ENCODE results near the gene NBAS.
"Not testable (repeated sequence)": the region's sequence is repeated elsewhere in the genome, so short reads cannot be mapped to it uniquely, and the experiment has no call there.

The NBAS gene

DNA sequence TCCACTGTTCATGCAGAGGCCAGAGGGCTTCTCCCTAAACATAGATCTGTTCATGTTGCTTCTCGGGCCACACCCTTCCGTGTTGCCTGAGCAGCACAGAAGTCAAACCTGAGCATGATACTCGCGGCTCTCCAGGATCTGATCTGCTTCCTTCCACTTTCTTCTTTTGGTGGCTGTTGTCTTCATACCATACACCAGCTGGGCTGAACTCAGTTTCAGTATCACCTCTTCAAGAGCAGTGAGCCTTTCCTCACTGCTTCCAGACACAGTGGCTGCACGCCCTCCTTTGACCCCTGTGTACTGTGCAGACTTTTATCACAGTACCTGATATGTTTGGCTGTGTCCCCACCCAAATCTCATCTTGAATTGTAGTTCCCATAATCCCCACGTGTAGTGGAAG, 348.9 kb downstream of the NBAS start:
- Histone ChIP-seq H3K27me3 (ENCODE audit: control insufficient read depth, insufficient read depth, low read length) (no peaks in the 10 kb centered on the region), H3K4me3 (ENCODE audit: low read length) (no peak overlapping the region), H3K36me3 (ENCODE audit: insufficient read depth, low read length) (peaks cover 3% of the 10 kb centered on the region), H3K9me3 (replicated peaks; ENCODE audit: low read length) (no peaks in the 10 kb centered on the region), H3K4me1 (ENCODE audit: control insufficient read depth, insufficient read depth, low read length) (no peaks in the 10 kb centered on the region), H3K4me2 (ENCODE audit: low read length) (no peak overlapping the region), H3K9ac (ENCODE audit: low read depth, low read length) (no peak overlapping the region)

DNA sequence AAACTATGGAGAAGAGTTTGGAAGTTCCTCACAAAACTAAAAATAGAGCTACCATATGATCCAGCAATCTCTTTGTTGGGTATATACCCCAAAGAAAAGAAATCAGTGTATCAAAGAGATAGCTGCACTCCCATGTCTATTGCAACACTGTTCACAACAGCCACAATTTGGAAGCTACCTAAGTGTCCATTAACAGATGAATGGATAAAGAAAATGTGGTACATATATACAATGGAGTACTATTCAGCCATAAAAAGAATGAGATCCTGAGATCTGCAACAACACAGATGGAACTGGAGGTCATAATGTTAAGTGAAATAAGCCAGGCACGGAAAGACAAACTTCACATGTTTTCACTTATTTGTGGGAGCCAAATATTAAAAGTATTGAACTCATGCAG, 350.6 kb downstream of the NBAS start:
- not testable (repeated sequence) for H3K36me3 ChIP-seq (ENCODE audit: insufficient read depth, low read length); H3K4me3 ChIP-seq (ENCODE audit: low read length); H3K4me2 ChIP-seq (ENCODE audit: low read length); H3K4me1 ChIP-seq (ENCODE audit: control insufficient read depth, insufficient read depth, low read length); H3K9me3 ChIP-seq (replicated peaks; ENCODE audit: low read length); H3K9ac ChIP-seq (ENCODE audit: low read depth, low read length); H3K27me3 ChIP-seq (ENCODE audit: control insufficient read depth, insufficient read depth, low read length)

DNA sequence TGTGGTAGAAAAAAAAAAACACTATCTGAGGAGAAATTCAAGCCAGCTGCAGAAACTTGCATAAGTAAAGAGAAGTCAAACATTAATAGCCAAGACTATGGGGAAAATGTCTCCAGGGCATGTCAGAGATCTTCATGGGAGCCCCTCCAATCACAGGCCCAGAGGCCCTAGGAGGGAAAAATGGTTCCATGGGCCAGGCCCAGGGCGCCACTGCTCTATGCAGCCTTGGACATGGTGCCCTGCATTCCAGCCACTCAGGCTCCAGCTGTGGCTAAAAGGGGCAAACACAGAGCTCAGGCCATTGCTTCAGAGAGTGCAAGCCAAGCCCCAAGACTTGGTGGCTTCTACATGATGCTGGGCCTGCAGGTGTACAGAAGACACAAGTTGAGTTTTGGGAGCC, 354.7 kb downstream of the NBAS start:
- no peak overlapping the region for H3K4me2 ChIP-seq (ENCODE audit: low read length)
- H3K27me3 ChIP-seq (ENCODE audit: control insufficient read depth, insufficient read depth, low read length), result no peaks in the 10 kb centered on the region
- H3K9ac ChIP-seq (ENCODE audit: low read depth, low read length), result no peak overlapping the region
- H3K36me3 ChIP-seq (ENCODE audit: insufficient read depth, low read length), result no peaks in the 10 kb centered on the region
- H3K4me3 ChIP-seq (ENCODE audit: low read length), result no peak overlapping the region
- no peaks in the 10 kb centered on the region for H3K4me1 ChIP-seq (ENCODE audit: control insufficient read depth, insufficient read depth, low read length)
- no peaks in the 10 kb centered on the region for H3K9me3 ChIP-seq (replicated peaks; ENCODE audit: low read length)

DNA sequence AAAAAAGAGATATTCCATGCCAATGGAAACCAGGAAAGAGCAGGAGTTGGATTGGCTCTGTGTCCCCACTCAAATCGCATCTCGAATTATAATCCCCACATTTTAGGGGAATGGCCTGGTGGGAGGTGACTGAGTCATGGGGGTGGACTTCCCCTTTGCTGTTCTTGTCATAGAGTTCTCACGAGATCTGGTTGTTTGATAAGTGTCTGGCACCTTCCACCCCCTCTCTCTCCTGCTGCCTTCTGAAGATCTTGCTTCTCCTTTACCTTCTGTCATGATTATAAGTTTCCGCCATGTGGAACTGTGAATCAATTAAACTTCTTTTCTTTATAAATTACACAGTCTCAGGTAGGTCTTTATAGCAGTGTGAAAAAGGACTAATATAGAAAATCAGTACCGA, 355.6 kb downstream of the NBAS start:
- Histone ChIP-seq H3K9ac (ENCODE audit: low read depth, low read length) (no peak overlapping the region), H3K27me3 (ENCODE audit: control insufficient read depth, insufficient read depth, low read length) (no peaks in the 10 kb centered on the region)

GRCh38 chr2:15201009-15201408, 360.1 kb downstream of the NBAS start:
- Histone ChIP-seq H3K9ac (ENCODE audit: low read depth, low read length) (no peak overlapping the region), H3K27me3 (ENCODE audit: control insufficient read depth, insufficient read depth, low read length) (no peaks in the 10 kb centered on the region)

More for the DNA sequence above, 355.6 kb downstream of the NBAS start:
- no peaks in the 10 kb centered on the region for H3K4me1 ChIP-seq (ENCODE audit: control insufficient read depth, insufficient read depth, low read length)
- no peaks in the 10 kb centered on the region for H3K9me3 ChIP-seq (replicated peaks; ENCODE audit: low read length)
- no peaks in the 10 kb centered on the region for H3K36me3 ChIP-seq (ENCODE audit: insufficient read depth, low read length)
- no peak overlapping the region for H3K4me3 ChIP-seq (ENCODE audit: low read length)
- no peak overlapping the region for H3K4me2 ChIP-seq (ENCODE audit: low read length)

GRCh38 chr2:15200581-15200980, 360.6 kb downstream of the NBAS start:
- Histone ChIP-seq H3K4me3 (ENCODE audit: low read length) (no peak overlapping the region), H3K9me3 (replicated peaks; ENCODE audit: low read length) (no peaks in the 10 kb centered on the region), H3K4me1 (ENCODE audit: control insufficient read depth, insufficient read depth, low read length) (no peaks in the 10 kb centered on the region), H3K9ac (ENCODE audit: low read depth, low read length) (no peak overlapping the region), H3K36me3 (ENCODE audit: insufficient read depth, low read length) (no peaks in the 10 kb centered on the region), H3K27me3 (ENCODE audit: control insufficient read depth, insufficient read depth, low read length) (no peaks in the 10 kb centered on the region), H3K4me2 (ENCODE audit: low read length) (no peak overlapping the region)

More at GRCh38 chr2:15201009-15201408, 360.1 kb downstream of the NBAS start:
- Histone ChIP-seq H3K4me2 (ENCODE audit: low read length) (no peak overlapping the region), H3K36me3 (ENCODE audit: insufficient read depth, low read length) (no peaks in the 10 kb centered on the region), H3K4me1 (ENCODE audit: control insufficient read depth, insufficient read depth, low read length) (no peaks in the 10 kb centered on the region), H3K4me3 (ENCODE audit: low read length) (no peak overlapping the region), H3K9me3 (replicated peaks; ENCODE audit: low read length) (no peaks in the 10 kb centered on the region)

DNA sequence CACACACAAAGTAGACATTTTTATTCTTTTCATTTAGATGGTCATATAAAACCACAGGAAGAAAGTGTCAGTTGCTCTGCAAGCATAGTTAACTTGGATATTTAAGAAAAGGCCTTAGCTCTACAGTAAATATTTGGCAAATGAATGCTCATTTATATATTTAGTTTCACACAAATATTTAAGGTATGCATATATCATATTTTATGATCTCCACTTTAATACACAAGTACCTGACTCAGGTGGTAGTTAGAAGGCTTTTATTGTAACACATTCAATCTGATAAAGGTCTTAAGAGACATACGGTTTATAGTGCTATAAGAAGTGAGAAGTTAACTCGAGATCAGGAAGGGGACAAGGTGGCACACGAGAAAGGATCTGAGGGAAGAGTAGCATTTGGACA, 363.1 kb downstream of the NBAS start:
- no peak overlapping the region for H3K4me3 ChIP-seq (ENCODE audit: low read length)
- H3K9ac ChIP-seq (ENCODE audit: low read depth, low read length), result no peak overlapping the region
- H3K27me3 ChIP-seq (ENCODE audit: control insufficient read depth, insufficient read depth, low read length), result no peaks in the 10 kb centered on the region
- no peak overlapping the region for H3K4me2 ChIP-seq (ENCODE audit: low read length)
- H3K36me3 ChIP-seq (ENCODE audit: insufficient read depth, low read length), result no peaks in the 10 kb centered on the region
- no peaks in the 10 kb centered on the region for H3K4me1 ChIP-seq (ENCODE audit: control insufficient read depth, insufficient read depth, low read length)
- H3K9me3 ChIP-seq (replicated peaks; ENCODE audit: low read length), result no peaks in the 10 kb centered on the region

DNA sequence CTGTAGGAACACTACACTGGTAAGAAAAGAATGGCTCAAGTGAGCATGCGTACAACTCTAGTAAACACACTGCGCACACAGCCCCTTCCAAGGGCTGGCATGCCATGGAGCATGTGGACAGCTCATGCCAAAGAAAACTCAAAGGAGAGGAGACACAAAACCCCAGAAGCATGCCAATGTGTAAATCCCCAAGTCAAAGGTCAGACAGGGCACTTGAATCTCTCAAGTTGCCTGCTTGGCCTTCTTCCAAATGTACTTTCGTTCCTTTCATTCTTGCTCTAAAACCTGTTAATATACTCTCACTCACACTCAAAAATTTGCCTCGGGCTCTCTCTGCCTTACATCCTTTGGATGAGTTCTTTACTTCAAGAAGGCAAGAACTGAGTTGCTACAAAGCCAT, 365.3 kb downstream of the NBAS start:
- Histone ChIP-seq H3K4me1 (ENCODE audit: control insufficient read depth, insufficient read depth, low read length) (no peaks in the 10 kb centered on the region), H3K9me3 (replicated peaks; ENCODE audit: low read length) (no peaks in the 10 kb centered on the region), H3K27me3 (ENCODE audit: control insufficient read depth, insufficient read depth, low read length) (no peaks in the 10 kb centered on the region), H3K4me3 (ENCODE audit: low read length) (no peak overlapping the region), H3K36me3 (ENCODE audit: insufficient read depth, low read length) (no peaks in the 10 kb centered on the region), H3K4me2 (ENCODE audit: low read length) (no peak overlapping the region), H3K9ac (ENCODE audit: low read depth, low read length) (no peak overlapping the region)

DNA sequence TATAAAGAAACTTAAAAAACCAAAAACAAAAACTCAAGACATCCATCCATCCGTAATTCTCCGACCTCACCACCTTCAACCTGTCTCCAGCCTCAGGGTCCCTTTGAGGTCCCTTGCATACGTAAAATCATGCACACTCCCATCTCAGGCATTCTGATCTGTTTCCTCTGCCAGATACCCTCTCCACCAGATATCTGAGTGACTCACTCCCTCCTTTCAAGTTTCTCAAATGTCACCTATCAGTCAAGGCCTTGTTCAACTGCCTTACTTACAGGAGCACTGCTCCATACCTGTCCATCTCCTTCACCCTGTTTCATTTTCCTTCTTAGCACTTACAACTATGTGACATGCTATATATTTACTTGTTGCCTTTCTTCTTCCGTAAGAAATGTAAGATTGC, 369.3 kb downstream of the NBAS start:
- Histone ChIP-seq H3K4me2 (ENCODE audit: low read length) (no peak overlapping the region), H3K36me3 (ENCODE audit: insufficient read depth, low read length) (no peaks in the 10 kb centered on the region), H3K9me3 (replicated peaks; ENCODE audit: low read length) (no peaks in the 10 kb centered on the region), H3K4me1 (ENCODE audit: control insufficient read depth, insufficient read depth, low read length) (no peaks in the 10 kb centered on the region), H3K27me3 (ENCODE audit: control insufficient read depth, insufficient read depth, low read length) (no peaks in the 10 kb centered on the region), H3K4me3 (ENCODE audit: low read length) (no peak overlapping the region), H3K9ac (ENCODE audit: low read depth, low read length) (no peak overlapping the region)

- no peak overlapping the region for H3K4me3 ChIP-seq (ENCODE audit: low read length)
- H3K36me3 ChIP-seq (ENCODE audit: insufficient read depth, low read length), result peaks cover 3% of the 10 kb centered on the region
- no peaks in the 10 kb centered on the region for H3K4me1 ChIP-seq (ENCODE audit: control insufficient read depth, insufficient read depth, low read length)
- no peak overlapping the region for H3K4me2 ChIP-seq (ENCODE audit: low read length)
- H3K9me3 ChIP-seq (replicated peaks; ENCODE audit: low read length), result no peaks in the 10 kb centered on the region
- H3K9ac ChIP-seq (ENCODE audit: low read depth, low read length), result no peak overlapping the region
- H3K27me3 ChIP-seq (ENCODE audit: control insufficient read depth, insufficient read depth, low read length), result no peaks in the 10 kb centered on the region
Measured at GRCh38 chr2:15189216-15189615, 371.9 kb downstream of the NBAS start.

GRCh38 chr2:15187702-15188101, 373.4 kb downstream of the NBAS start:
- Histone ChIP-seq H3K4me1 (ENCODE audit: control insufficient read depth, insufficient read depth, low read length) (no peaks in the 10 kb centered on the region), H3K9ac (ENCODE audit: low read depth, low read length) (no peak overlapping the region), H3K9me3 (replicated peaks; ENCODE audit: low read length) (no peaks in the 10 kb centered on the region), H3K4me3 (ENCODE audit: low read length) (no peak overlapping the region), H3K4me2 (ENCODE audit: low read length) (no peak overlapping the region), H3K36me3 (ENCODE audit: insufficient read depth, low read length) (peaks cover 3% of the 10 kb centered on the region), H3K27me3 (ENCODE audit: control insufficient read depth, insufficient read depth, low read length) (no peaks in the 10 kb centered on the region)

DNA sequence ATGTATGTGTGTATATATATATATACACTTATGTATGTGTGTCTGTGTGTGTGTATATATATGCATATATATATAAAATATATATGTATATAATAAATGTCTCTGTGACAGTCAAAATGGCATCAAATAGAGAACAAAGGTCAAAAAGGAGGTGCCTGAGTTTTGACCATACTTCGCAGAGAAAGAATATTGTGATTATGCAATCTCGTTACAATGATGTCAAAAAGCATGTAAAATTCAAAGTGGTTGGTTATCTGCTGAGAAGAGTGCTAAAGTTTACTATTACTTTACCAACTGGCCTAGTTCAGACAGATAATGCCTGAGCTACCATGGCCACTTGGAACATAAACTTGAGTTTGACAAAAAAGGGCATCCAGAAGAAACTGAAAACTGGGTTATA, 375.0 kb downstream of the NBAS start:
- Histone ChIP-seq H3K9me3 (replicated peaks; ENCODE audit: low read length) (no peaks in the 10 kb centered on the region), H3K4me2 (ENCODE audit: low read length) (no peak overlapping the region), H3K4me3 (ENCODE audit: low read length) (no peak overlapping the region), H3K9ac (ENCODE audit: low read depth, low read length) (no peak overlapping the region), H3K27me3 (ENCODE audit: control insufficient read depth, insufficient read depth, low read length) (no peaks in the 10 kb centered on the region), H3K4me1 (ENCODE audit: control insufficient read depth, insufficient read depth, low read length) (no peaks in the 10 kb centered on the region), H3K36me3 (ENCODE audit: insufficient read depth, low read length) (peaks cover 3% of the 10 kb centered on the region)

Measured in skeletal muscle satellite cell (primary cell).